DND-41 (cell line): ENCODE results near the gene EPHA8.

Experiments
- ATAC-seq: fragments of 200-7000 bp; cut with Tn5 transposase; 3 replicates; pipeline ENCODE4 v1.9.1; 2021; ENCODE audit warnings: low read depth; ENCODE audit not compliant: insufficient read depth
- DNase-seq: peaks from one replicate; pipeline ENCODE4 v3.0.0-alpha.2; 2020
- H2AFZ ChIP-seq: 2 replicates; pipeline ENCODE4 v1.6.0; 2012; ENCODE audit warnings: low read depth, low read length
- H3K27ac ChIP-seq: 2 replicates; pipeline ENCODE4 v1.5.1; 2012; ENCODE audit warnings: low read length, inconsistent platforms
- H3K27me3 ChIP-seq: fragments of 200-600 bp; sonication (generic); 2 replicates; pipeline ENCODE4 v1.6.0; 2012; ENCODE audit warnings: low read length, mild to moderate bottlenecking, inconsistent platforms; ENCODE audit not compliant: insufficient read depth, poor library complexity
- H3K36me3 ChIP-seq: 2 replicates; pipeline ENCODE4 v1.5.1; 2012; ENCODE audit warnings: low read length, inconsistent platforms; ENCODE audit not compliant: insufficient read depth
- H3K4me1 ChIP-seq: 2 replicates; pipeline ENCODE4 v1.5.1; 2012; ENCODE audit warnings: mild to moderate bottlenecking, low read length; ENCODE audit not compliant: insufficient read depth
- H3K4me2 ChIP-seq: 2 replicates; pipeline ENCODE4 v1.6.0; 2012; ENCODE audit warnings: mild to moderate bottlenecking, moderate library complexity, low read length, inconsistent platforms; ENCODE audit not compliant: insufficient read depth
- H3K4me3 ChIP-seq, 2 experiments: fragments of 200-600 bp in 1 of 2; shearing (Covaris generic) in 1 of 2; 2 replicates each; pipeline ENCODE4 v1.5.1; 2012 to 2016; ENCODE audit warnings: inconsistent platforms in 2 of 2, low read length in 2 of 2, mild to moderate bottlenecking in 2 of 2, low read depth in 1 of 2, moderate library complexity in 1 of 2
- H3K79me2 ChIP-seq: 2 replicates; pipeline ENCODE4 v1.6.0; 2012; ENCODE audit warnings: low read length, inconsistent platforms; ENCODE audit not compliant: insufficient read depth
- H3K9ac ChIP-seq: 2 replicates; pipeline ENCODE4 v1.6.0; 2012; ENCODE audit warnings: low read depth, mild to moderate bottlenecking, inconsistent platforms, low read length, moderate library complexity
- H3K9me3 ChIP-seq: 2 replicates; pipeline ENCODE4 v1.5.1; 2012; ENCODE audit warnings: low read length, moderate library complexity, mild to moderate bottlenecking, inconsistent platforms; ENCODE audit not compliant: insufficient read depth, severe bottlenecking
- H4K20me1 ChIP-seq: 2 replicates; pipeline ENCODE4 v1.6.0; 2012; ENCODE audit warnings: low read length; ENCODE audit not compliant: insufficient read depth
- CTCF ChIP-seq: IDR thresholded peaks from 2 replicates; pipeline ENCODE4 v1.5.1; 2012; ENCODE audit warnings: borderline replicate concordance, low read length, moderate library complexity, mild to moderate bottlenecking; ENCODE audit not compliant: poor library complexity, severe bottlenecking; ENCODE audit errors: extremely low read depth
- EZH2 ChIP-seq: IDR thresholded peaks from 3 replicates; pipeline ENCODE4 v1.6.1; 2012; ENCODE audit warnings: borderline replicate concordance, low read depth, mild to moderate bottlenecking, moderate library complexity, low read length, inconsistent platforms; ENCODE audit not compliant: severe bottlenecking

The EPHA8 gene

GRCh38 chr1:22636927-22637326, 73.6 kb downstream of the EPHA8 start:
- ATAC-seq (no peak), DNase-seq (no peak)
- no peak overlapping the region for H3K9ac ChIP-seq
- H3K4me2 ChIP-seq, result no peak overlapping the region
- TF ChIP-seq CTCF (no peak), EZH2 (no peak)
- H3K4me1 ChIP-seq, result peaks cover 3% of the 10 kb centered on the region
- H3K79me2 ChIP-seq, result no peaks in the 10 kb centered on the region
- H3K27me3 ChIP-seq, result no peaks in the 10 kb centered on the region
- no peak overlapping the region for H2AFZ ChIP-seq
- peaks cover 10% of the 10 kb centered on the region; the same call in 1 of the 2 replicates for H4K20me1 ChIP-seq
- H3K36me3 ChIP-seq, result no peaks in the 10 kb centered on the region
- no peaks in the 10 kb centered on the region for H3K9me3 ChIP-seq
- H3K27ac ChIP-seq, result no peak overlapping the region
- H3K4me3 ChIP-seq, result no peak overlapping the region

GRCh38 chr1:22637907-22638445, 74.7 kb downstream of the EPHA8 start:
- Histone ChIP-seq H3K9me3 (no peaks in the 10 kb centered on the region), H2AFZ (no peak overlapping the region), H3K36me3 (no peaks in the 10 kb centered on the region), H3K4me1 (peaks cover 4% of the 10 kb centered on the region), H3K4me3 (no peak overlapping the region), H3K4me2 (no peak overlapping the region), H3K9ac (no peak overlapping the region), H3K79me2 (no peaks in the 10 kb centered on the region), H3K27ac (no peak overlapping the region), H3K27me3 (no peaks in the 10 kb centered on the region), H4K20me1 (peaks cover 13% of the 10 kb centered on the region)
- DNase-seq (no peak), ATAC-seq (no peak)
- TF ChIP-seq EZH2 (no peak), CTCF (no peak)

GRCh38 chr1:22638476-22639234, 75.4 kb downstream of the EPHA8 start:
- Histone ChIP-seq H3K36me3 (no peaks in the 10 kb centered on the region), H3K9ac (no peak overlapping the region), H3K4me1 (peaks cover 4% of the 10 kb centered on the region), H3K27ac (no peak overlapping the region), H3K4me2 (no peak overlapping the region), H3K9me3 (no peaks in the 10 kb centered on the region), H4K20me1 (peaks cover 13% of the 10 kb centered on the region), H3K79me2 (no peaks in the 10 kb centered on the region), H2AFZ (no peak overlapping the region), H3K4me3 (no peak overlapping the region), H3K27me3 (no peaks in the 10 kb centered on the region)
- TF ChIP-seq EZH2, result no peak
- no peak for TF ChIP-seq CTCF
- DNase-seq (no peak), ATAC-seq (no peak)
